GM18870 (cell line): Measurements from ENCODE around the gene CEP170B.

Experiments used
- ATAC-seq: cut with Tn5 transposase; IDR thresholded peaks from one replicate; pipeline ENCODE4 v1.9.1; 2021; ENCODE audit warnings: moderate library complexity; ENCODE audit not compliant: unreplicated experiment

Gene CEP170B

GRCh38 chr14:104866451-104867370, 1.6 kb downstream of the CEP170B start:
- no peak for ATAC-seq

DNA sequence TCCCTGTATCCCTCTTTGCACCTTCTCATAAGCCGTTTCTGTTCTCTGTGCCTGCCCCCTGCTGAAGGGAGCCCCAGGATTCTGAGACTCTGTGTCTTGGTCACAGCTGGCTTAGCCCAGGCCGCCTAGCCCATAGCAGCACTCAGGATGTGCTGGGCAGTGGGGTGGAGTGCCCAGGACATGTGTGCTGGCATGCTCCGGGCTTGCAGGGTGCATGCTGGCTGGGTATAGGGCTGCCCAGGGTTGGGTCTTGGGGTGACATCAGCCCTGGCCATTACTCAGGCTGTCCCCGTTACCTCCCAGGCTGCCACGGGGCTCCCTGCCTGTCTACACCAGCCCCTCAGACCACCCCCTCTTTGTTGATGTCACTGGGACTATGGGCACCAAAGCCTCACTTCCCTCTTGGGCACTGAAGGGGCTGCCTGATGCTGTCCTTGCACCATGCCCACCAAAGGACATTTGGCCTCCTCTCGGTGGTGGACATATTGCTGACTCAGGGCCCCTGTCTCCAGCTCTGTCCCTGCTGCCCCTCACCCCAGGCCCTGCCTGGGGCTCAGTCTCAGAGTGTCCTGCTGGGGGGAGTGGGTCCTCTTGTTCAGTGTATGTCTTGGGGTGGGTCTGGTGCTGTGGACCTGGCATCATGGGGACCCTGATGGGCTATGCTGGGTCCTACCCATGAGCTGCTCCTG, 2.4 kb downstream of the CEP170B start:
- no peak for ATAC-seq

DNA sequence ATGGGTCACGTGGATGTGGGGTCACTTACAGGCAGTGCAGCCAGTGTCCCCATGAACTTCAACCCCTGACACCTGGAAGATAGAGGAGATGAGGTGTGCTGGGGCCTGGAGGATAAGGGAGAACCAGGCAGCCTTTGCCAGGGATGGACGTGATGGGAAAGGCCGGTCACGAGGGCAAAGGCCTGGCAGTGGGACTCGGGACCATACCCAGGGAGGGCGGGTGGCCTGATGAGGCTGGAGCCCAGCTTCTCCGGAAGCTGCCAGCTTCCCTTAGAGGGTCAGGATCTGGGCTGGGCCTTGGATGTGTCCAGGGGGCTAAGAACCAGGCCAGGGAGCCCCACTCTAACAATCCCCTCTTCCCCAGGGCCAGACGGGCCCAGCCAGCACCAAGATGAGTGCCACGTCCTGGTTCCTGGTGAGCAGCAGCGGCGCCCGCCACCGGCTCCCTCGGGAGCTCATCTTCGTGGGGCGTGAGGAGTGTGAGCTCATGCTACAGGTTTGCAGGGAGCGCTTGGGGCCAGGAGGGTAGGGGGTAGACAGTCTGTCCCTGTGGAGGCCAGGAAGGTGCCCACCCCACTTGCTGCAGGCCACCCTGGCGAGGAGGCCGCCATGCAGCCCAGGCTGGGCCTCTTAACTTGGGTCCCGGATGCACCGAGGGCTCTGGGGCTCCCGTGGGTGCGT, 3.1 kb downstream of the CEP170B start:
- ATAC-seq = no peak

DNA sequence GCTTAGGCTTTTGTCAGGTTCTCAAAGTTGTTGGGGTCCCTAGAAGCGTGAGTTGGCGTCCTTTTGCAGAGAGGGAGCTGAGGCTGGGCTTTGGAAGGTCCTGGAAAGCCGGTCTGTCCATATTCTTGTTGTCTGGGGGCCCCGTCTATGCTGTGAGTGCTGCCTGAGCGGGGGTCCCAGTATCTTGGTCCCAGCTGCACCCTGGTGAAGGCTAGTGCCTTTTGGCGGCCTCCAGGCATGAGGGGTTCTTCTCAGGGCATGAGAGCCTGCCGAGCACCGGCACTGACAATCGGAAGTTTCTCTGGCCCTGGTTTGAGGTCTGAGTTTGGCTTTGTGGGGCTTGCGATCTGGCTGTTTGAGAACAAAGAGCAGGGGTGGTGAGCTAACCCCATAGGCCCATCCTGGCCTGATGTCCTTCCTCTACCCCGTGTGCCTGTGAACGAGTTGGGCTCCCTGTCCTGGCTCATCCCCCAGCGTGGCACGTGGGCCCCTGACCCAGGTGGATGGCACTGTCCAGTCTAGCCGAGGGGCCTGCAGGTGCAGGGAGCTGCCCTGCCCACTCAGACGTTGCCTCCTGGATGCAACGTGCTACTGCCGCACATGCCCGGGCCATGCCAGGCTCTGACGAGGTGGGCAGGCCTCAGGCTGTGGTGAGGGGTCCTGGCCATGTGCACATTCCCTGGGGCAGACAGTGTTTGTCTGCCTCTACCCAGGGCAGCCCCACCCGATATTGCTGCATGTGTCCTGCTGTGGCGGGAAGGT, 3.9 kb downstream of the CEP170B start:
- no peak for ATAC-seq

DNA sequence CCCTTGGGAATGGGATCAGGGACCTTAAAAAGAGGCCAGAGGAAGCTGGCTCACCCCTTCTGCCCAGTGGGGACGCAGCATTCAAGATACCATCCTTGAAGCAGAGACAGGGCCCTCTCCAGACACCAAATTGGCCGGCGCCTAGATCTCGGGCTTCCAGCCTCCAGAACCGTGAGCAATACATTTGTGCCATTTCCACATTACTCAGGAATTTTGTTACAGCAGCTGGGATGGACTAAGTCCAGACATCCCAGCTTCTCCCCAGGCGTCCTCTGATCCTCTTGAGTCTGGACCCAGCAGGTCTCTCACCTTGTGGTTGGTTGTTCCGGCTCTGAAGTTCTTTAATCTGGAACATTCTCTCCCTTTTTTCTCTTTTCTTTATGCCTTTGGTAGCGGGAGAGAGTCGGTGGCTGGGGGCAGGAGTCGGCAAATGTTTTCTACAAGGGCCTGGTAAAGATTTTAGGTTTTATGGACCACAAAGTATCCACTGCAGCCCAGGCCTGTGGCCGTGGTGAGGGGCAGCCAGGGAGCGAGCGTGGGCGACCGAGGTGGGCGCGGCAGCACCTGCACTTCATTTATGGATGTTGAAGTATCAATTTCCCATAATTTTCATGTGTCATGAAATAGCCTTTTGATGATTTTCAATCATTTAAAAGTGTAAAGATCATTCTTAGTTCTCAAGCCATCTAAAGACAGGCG, 4.8 kb downstream of the CEP170B start:
- no peak for ATAC-seq

DNA sequence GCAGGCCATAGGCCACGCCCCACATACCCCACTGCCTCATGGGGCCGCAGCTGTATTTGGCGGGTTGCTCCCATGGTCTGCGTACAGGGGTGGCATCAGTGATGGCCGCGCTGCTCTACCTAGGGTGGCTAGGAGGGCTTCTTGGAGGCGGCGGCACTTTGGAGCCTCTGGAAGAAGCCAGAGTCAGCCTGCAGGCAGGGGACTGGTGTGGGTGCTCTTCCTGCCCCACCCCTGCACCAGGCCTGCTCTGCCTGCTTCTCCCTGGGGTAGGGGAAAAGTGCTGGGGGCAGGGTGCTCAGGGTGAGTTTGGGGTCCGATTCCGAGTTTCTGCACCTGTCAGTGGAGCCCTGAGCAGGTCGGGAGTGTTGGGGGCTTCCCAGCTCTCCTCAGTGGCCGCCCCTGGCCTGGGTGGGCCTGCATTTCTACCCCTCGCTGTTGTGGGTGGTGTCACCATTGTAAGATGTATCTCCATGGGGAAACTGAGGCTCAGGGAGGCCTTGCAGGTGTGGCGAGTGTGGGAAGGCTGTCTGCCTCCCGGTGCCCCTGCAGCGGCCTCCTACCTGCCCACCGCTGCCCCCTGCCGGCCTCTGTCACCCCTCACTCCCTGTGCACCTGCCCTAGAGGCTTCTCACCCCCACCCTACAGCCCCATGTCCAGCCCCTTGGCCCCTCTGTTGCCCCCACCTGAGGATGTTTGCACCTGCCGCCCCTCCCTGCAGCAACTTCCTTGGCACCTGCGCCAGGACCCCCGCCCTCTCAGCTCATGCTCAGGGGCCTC, 5.5 kb downstream of the CEP170B start:
- ATAC-seq = no peak

- ATAC-seq = no peak
Measured at GRCh38 chr14:104871145-104871655, 6.1 kb downstream of the CEP170B start.

GRCh38 chr14:104871656-104872468, 6.8 kb downstream of the CEP170B start:
- ATAC-seq = no peak

DNA sequence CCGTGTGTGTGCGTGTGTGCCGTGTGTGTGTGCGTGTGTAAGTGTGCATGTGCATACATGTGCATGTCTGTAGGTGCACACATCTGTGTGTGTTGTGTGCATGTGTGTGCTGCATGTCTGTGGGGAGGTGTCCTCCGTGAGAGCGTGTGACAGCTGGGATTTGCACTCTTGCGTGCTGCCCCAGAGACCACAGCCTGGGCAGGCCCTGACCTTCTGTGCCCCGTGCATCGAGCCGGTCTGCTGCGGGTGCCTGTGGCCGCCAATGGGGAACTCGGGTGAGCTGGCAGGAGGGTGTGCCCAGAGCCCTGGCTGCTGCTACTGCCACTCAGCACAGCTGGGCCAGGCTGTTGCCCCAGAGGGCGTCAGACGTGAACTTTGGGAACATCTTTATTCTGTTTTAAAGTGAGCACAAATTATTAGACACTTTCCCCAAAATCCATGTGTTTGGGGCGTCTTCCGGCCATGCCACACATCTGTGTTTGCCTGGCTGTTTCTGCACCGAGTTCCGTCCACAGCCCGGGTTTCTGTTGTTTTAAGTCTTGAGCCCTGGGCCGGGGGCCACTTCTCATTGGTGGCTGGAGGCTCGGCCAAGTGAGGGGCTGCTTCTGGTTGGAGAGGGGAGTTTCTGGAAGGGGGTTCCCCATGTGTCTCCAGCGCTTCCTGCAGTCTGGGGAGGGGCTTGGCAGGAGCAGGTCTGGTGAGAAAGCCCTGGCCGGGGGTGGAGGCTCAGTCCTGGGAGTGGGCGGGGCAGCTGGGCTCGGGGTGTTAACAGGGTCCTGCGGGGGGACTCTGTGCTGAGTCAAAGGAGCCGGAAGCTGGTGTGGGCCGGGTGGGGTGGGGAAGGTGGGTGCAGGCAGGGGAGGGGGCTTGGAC, 7.6 kb downstream of the CEP170B start:
- ATAC-seq = no peak

GRCh38 chr14:104873380-104874055, 8.4 kb downstream of the CEP170B start:
- ATAC-seq = no peak

DNA sequence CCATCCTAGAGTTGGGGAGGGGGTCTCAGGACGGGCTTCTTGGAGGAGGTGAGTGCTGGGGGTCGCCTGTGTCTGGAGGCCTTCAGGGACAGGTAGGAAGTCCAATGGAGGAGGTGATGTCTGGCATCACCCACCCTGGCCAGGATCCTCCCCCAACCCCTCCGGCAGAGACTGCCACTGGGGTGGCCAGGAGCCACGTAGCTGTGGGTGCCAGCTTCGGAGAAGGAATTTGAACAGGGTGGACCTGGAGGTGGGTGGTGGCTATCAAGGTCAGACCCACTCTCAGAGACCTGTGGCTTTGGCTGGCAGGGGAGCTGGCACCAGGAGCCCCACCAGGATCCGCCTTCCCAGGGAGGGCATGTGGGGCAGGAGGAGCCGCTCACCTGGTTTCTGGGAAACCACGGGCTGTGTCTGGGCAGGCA, 9.1 kb downstream of the CEP170B start:
- ATAC-seq = no peak

DNA sequence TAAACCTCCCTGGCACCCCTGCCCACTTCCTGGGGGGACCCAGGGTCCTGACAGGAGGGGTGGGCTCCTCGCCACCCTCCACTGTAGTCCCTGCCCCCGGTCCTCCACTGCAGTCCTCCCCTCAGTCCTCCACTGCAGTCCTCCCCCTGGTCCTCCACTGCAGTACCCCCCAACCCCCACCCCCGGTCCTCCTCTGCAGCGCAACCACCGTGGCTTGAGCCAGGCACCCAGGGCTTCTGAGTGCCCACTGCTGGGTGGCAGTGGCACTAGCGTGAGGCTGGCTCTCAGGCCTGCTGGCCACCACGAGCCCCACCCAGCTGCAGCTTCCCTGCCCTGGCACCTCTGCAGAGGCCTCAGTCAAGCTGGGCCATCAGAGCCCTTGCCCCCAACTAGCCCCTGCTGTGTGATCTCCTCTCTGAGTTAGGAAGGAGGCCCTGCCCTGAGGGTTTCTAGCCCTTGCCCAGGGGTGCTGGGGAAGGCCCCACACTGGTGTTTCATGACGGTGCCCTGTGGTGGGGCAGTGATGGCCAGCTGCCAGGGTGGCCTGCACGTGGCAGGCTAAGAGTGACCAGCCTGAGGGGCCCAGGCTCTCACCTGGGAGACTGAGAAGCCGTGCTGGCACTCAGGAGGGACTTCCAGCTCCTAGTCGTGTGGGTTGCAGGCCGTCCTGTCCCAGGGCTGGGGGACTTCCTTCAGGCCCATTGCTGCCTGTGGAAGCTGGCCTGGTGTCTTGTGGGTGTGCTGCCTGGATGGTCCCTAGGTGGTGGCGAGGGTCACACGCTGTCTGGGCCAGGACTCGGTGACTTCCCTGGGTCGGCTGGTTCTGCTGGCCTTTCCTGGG, 9.7 kb downstream of the CEP170B start:
- ATAC-seq = no peak

GRCh38 chr14:104875412-104875751, 10.3 kb downstream of the CEP170B start:
- ATAC-seq = no peak

GRCh38 chr14:104875811-104876210, 10.7 kb downstream of the CEP170B start:
- ATAC-seq = no peak

DNA sequence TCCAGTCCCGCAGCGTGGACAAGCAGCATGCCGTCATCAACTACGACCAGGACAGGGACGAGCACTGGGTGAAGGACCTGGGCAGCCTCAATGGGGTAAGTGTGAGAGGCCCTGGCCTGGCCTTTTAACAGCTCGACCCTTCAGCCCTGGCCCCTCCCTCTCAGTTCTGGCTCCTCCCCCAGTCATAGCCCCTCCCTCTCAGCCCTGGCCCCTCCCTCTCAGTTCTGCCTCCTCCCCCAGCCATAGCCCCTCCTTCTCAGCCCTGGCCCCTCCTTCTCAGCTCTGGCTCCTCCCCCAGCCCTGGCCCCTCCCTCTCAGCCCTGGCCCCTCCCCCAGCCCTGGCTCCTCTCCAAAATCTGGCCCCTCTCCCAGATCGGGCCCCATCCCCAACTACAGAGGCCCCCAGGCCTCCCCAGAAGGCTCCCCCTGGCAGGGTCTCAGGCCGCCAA, 11.2 kb downstream of the CEP170B start:
- ATAC-seq = no peak
